ENCODE measurements around the gene EEF2.

Gene EEF2

DNA sequence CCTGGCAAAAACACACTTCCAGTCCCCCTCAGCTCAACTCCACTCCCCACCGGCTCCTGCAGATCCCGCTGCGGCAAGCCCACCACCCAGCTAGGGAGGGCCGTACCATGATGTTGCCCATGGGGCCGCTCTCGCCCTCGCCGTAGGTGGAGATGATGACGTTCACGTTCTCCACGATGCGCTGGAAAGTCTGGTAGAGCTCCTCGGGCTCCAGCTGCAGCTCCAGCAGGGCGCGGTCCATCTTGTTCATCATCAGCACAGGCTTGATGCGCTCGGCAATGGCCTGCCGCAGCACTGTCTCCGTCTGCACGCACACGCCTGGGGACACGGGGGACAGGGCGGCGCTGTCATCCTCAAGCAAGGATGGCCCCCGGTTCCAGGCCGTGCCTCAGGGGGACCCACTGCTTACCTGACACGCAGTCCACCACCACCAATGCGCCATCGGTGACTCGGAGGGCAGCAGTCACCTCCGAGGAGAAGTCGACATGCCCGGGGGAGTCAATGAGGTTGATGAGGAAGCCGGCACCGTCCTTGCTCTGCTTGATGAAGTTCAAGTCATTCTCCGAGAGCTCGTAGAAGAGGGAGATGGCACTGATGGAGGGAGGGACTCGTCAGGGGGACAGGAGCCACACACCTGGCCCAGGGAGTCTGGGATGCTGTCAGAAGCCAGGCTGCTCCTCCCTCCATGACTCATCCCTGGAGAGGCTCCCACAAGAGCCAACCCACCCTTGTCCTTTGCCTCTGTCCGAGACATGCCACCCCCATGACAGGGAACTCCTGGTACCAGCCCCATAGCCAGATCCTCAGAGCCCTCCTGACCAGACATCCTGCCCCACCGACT, 2.3 kb downstream of the EEF2 start:
- peak overlapping the region; percentile 100 for H3K4me3 ChIP-seq (ENCODE audit: low read length)
- DNase-seq (ENCODE audit: low read depth): no peak
- TF ChIP-seq, protein P1, sequence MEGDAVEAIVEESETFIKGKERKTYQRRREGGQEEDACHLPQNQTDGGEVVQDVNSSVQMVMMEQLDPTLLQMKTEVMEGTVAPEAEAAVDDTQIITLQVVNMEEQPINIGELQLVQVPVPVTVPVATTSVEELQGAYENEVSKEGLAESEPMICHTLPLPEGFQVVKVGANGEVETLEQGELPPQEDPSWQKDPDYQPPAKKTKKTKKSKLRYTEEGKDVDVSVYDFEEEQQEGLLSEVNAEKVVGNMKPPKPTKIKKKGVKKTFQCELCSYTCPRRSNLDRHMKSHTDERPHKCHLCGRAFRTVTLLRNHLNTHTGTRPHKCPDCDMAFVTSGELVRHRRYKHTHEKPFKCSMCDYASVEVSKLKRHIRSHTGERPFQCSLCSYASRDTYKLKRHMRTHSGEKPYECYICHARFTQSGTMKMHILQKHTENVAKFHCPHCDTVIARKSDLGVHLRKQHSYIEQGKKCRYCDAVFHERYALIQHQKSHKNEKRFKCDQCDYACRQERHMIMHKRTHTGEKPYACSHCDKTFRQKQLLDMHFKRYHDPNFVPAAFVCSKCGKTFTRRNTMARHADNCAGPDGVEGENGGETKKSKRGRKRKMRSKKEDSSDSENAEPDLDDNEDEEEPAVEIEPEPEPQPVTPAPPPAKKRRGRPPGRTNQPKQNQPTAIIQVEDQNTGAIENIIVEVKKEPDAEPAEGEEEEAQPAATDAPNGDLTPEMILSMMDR (conservative IDR thresholded peaks at IDR 0.05; ENCODE audit: low read depth, low read length): no peak

DNA sequence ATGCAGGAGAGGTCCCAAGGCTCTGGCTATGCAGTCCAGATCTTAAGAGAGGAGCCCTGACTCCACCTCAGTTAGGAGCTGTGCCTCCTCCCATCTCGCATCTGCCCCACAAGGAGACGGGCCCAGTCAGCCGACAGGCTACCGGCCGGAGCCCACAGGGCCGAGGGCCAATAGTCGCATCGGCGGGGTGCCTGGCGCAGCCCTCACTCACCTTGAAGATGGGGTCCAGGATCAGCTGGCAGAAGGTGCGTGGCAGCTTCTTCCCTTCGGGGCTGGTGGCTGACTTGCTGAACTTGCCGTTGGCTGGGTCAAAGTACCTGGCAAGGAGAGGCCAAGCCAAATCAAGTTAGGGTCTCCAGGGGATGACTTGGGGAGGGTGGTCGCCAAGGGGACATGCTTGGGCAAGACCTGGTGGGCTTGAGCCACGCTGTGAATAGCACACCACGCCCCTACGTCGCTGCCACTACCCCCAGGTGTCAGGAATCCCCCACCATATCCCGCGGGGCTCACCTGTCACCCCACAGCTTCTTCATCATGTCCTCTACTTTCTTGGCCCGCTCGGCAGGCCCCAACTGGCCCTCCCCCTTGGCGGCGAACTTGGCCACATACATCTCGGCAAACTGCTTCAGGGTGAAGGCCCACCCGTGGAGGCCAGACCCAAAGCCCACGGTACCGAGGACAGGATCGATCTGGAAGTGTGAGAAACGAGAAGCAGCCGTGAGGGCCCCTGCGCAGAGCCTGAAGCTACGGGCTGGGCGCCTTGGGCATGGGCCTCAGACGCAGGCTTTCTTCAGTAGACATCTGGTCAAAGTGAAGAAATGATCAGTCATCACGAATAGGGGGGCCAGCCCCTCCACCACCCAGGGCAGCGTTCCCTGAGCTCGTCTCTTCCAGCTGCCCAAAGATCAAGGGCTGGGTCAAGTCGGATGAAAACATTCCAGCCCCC, 3.3 kb downstream of the EEF2 start:
- TF ChIP-seq, protein P1 (conservative IDR thresholded peaks at IDR 0.05; ENCODE audit: low read depth, low read length): no peak
- peak overlapping the region; percentile 4 for H3K4me3 ChIP-seq (ENCODE audit: low read length)
- DNase-seq (ENCODE audit: low read depth): no peak

DNA sequence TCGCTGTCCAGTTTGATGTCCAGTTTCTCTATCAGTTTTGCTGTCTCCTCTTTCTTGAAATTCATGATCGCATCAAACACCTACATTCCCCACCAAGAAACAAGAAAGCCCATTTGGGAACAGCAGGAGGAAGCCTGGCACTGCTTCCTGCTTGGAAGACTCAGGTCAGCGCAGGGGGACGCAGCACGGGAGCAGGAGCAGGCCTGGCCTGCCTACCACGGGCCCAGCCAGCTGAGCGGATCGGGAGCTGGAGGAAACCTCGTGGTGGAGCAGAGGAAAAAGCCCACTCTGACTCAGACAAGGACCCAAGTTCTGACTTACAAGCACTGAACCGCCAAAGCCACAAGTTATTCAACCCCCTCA, 3.9 kb downstream of the EEF2 start:
- DNase-seq (ENCODE audit: low read depth): no peak
- TF ChIP-seq, protein P1 (conservative IDR thresholded peaks at IDR 0.05; ENCODE audit: low read depth, low read length): no peak
- no peak overlapping the region for H3K4me3 ChIP-seq (ENCODE audit: low read length)

DNA sequence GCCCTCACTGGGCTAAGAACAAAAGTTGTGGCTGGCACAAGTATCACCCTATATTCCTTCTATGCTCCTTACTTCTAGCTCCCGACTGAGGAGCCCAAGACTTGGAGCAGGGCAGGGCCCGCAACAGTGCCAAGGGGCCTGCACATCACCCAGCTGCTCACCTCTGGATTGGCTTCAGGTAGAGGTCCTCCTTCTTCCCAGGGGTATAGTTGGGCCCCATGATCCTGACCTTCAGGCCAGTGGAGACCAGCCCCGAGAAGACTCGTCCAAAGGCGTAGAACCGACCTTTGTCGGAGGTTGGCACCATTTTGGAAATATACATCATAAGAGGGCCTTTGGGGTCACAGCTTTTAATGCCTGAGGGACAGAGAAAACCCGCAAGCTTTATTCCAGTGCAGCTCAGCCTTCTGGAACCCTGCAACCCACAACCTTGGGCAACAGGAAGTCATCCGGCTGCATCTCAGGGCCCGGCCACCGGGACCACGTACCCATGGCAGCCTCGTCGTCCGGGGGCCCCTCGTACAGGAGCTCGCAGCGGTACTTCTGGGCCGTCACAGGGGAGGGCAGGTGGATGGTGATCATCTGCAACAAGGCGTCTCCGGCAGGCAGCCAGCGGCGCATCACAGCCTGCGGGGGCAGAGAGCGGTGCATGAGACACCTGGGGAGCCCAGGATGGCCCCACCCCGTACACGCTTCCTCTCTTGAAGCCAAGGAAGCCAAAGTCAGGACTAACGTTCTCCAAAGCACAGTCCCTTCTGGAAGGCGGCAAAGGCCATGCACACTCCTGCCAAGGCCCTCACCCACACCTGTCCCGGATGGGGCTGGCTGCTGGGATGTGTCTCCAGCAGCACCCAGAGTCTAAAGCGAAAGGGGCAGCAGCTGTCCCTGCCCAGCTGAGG, 4.7 kb downstream of the EEF2 start:
- H3K4me3 ChIP-seq (ENCODE audit: low read length): no peak overlapping the region
- TF ChIP-seq, protein P1 (conservative IDR thresholded peaks at IDR 0.05; ENCODE audit: low read depth, low read length): no peak
- no peak for DNase-seq (ENCODE audit: low read depth)

DNA sequence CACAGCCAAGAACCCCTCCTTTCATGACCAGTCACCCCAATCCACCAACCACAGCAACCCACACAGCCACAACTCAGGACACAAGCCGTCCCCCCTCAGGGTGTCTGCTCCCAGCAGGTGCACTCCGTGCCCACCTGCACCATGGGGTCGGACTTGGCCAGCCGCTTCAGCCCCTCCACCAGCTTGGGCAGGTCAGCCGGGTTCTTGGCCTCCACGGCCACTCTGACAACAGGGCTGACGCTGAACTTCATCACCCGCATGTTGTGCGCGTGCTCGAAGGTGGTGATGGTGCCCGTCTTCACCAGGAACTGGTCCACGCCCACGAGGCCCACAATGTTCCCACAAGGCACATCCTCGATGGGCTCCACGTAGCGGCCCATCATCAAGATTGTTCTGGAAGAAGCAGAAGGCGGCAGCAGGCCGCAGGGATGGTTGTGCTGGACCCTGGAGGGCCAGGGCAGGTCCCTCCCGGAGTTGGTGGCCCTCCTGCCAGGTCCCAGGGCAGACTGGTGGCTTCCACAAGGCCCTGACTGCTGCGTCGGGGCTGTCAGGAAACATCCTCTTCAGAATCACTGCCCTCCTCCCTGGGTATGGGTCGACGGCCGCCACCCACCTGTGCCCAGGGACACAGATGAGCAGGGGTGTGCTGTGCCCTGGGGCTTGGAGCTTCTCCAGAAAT, 5.5 kb downstream of the EEF2 start:
- TF ChIP-seq, protein P1 (conservative IDR thresholded peaks at IDR 0.05; ENCODE audit: low read depth, low read length): no peak
- no peak overlapping the region for H3K4me3 ChIP-seq (ENCODE audit: low read length)
- DNase-seq (ENCODE audit: low read depth): no peak

DNA sequence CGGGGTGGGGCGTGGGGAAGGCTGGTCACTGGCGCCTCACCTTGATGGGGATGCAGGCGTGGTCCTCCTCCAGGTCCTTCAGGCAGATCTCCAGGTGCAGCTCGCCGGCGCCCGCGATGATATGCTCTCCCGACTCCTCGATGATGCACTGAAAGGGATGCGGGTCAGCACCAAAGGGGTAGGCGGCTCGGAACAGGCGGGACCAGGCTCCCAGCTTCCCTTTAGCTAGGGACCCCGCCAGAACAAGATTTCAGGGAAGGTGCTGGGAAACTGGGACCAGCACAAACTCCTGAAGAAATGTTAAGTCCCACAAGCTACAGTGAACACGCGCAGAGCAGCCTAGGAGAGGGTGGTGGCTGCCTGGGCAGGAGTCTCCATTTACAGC, 6.0 kb downstream of the EEF2 start:
- TF ChIP-seq, protein P1 (conservative IDR thresholded peaks at IDR 0.05; ENCODE audit: low read depth, low read length): no peak
- H3K4me3 ChIP-seq (ENCODE audit: low read length): no peak overlapping the region
- DNase-seq (ENCODE audit: low read depth): no peak

Measured in retinal pigment epithelial cell (primary cell).